NCI-H748 (cell line): ENCODE measurements around the gene HELZ.

Experiments used
- DNase-seq: peaks from one replicate; lab custom pipeline; 2025; ENCODE audit not compliant: unreplicated experiment; lab: John Stamatoyannopoulos, UW

The HELZ gene

GRCh38 chr17:67090341-67090740, 154.7 kb downstream of the HELZ start:
- DNase-seq: no peak

GRCh38 chr17:67088639-67089038, 156.4 kb downstream of the HELZ start:
- DNase-seq: no peak

DNA sequence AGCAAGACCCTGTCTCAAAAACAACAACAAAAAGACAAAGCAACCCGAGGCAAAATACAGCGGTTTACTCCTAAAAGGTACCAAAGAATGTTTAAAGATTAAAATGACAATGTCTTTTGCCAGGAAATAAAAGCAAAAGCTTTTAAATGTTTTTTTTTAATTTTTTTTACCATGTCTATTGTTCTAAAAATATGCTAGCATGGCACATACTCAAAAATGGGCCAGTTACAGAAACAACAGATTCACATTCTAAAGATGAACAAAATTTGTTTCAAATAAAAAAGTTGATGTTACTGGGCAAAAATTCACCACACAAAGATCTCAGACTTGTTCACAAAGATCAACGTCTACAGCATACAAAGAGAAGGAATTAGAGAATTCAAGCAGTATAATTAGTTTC, 159.6 kb downstream of the HELZ start:
- no peak for DNase-seq

DNA sequence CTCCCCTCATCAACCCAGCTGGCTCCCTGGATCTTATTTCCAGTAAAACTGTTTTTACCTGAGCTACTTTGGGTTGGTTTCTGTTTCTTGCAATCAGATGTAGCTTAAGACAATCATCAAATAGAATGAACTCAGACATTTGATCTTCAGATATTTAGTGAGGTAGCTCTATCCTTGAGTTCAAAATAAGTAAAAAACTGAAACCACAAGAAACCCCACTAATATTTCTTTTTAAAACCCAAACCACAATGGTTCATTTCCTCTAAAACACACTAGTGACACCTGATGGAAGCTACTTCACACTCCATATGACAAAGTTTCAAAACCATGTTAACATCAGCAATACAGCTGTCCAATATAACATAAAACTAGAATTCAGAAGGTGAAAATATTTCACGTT, 162.9 kb downstream of the HELZ start:
- DNase-seq: no peak

- no peak for DNase-seq
Observed at GRCh38 chr17:67080804-67081203, 164.2 kb downstream of the HELZ start.

DNA sequence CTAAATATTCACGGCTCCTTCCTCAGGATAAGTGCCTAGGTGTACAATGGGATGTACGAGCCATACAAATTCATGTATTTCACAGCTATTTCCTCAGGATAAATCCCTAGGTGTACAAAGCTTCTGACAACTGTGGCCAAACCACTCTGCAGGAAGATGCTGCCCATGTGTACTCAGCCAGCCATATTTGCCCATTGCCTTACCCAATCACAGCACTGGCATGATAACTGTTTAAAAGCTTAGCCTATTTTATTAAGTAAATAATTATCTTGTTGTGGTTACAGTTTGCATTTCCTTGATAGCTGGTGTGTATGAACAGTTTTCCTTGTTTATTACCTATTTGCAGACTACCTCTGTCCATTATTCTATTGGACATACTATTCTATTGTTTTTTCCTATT, 165.5 kb downstream of the HELZ start:
- no peak for DNase-seq

- no peak for DNase-seq
Observed at GRCh38 chr17:67078292-67078691, 166.7 kb downstream of the HELZ start.

GRCh38 chr17:67076290-67076689, 168.7 kb downstream of the HELZ start:
- no peak for DNase-seq

DNA sequence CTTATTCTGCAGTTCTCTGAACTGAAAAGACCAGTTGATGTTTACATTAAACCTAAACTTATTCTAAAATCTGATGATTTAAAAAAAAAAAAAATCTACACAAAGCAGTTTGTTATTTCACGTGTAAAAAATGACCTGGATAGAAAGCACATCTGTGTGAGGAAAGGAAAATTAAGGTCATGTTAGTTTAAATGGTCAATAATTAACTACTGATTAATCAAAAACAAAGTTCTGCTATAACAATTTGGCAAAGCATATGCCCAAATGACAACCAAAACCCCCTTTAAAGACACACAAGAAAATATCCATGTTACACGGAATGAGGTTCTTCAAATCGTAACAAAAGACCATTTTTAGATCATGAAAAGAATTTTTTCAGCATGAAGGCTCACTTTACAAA, 170.2 kb downstream of the HELZ start:
- DNase-seq: no peak

- no peak for DNase-seq
Observed at GRCh38 chr17:67072885-67073284, 172.1 kb downstream of the HELZ start.

DNA sequence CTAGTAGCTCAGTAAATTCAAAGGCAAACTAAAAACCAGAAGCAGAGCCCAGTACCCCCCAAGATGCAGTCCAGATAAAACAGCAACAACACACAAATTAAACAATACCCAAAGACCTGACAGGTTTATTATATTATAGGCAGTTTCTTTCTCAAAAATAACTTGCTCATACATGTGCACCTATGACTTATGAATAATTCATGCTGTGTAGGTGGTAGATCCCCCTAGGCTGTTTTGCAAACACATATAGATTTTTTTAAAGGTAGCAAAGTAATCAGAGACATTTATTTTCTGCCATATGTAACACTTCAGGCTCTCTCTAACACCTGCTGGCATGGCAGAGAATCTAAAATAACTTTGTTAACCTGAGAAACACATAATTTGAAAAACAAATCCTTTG, 173.4 kb downstream of the HELZ start:
- no peak for DNase-seq

GRCh38 chr17:67069603-67070136, 175.3 kb downstream of the HELZ start:
- DNase-seq: no peak

GRCh38 chr17:67068999-67069398, 176.0 kb downstream of the HELZ start:
- DNase-seq: peak; percentile 44

GRCh38 chr17:67067571-67068482, 177.2 kb downstream of the HELZ start:
- no peak for DNase-seq

- no peak for DNase-seq
Observed at GRCh38 chr17:67066717-67067116, 178.3 kb downstream of the HELZ start.

- no peak for DNase-seq
Observed at GRCh38 chr17:67063141-67063540, 181.9 kb downstream of the HELZ start.

- no peak for DNase-seq
Observed at GRCh38 chr17:67059372-67059771, 185.6 kb downstream of the HELZ start.

DNA sequence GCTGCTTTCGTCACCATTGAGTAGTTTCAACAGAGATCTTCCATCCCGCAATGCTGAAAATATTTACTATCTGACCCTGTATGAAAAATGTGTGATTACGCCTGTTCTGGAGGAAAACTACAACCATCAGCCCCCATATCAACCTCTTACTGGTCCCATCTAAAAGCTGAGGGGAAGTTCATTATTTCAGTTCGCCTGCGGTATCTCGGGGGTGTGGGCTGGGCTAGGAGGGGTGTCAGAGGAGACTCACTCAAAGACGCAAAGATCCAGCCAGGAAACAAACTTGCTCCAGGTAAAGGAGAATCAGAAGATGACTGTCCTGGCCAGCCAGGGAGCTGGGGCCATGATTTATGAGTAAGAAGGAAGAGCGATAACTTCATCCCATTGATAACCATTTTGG, 187.0 kb downstream of the HELZ start:
- no peak for DNase-seq

DNA sequence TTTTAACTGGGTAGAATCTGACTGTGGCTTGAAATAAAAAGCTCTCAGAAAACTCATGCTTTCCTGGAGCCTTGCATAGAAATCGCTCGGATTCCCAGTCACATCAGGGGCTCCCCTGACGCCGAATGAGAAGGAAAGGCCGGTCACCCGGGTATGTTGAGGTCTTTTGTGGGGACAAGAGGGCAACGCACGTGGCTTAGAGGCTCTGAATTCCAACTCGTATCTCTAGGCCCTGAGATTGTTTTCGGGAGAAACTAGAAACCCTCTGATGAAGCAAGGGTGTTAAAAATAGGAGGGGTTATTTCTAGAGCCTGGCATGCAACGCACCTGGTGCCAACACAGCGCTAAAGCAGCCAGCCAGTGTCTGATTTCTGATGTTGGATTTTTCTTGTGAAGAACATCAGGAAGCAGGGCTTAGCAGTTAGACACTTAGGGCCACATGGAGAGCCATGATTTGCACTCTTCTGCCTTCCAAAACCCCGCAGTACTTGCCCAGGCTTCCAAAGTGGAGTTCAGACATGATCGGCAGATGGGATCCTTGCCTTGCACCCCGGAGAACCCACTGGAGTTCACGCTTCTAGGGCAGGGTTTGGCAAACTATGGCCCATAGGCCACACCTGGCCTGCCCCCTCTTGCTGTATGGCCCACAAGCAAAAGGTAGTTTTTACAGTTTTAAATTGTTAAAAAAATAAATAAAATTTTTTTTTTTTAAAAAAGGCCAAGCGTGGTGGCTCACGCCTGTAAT, 188.1 kb downstream of the HELZ start:
- DNase-seq: no peak

- DNase-seq: no peak
Observed at GRCh38 chr17:67055811-67056745, 188.9 kb downstream of the HELZ start.

- DNase-seq: no peak
Observed at GRCh38 chr17:67055041-67055443, 190.0 kb downstream of the HELZ start.
